ENCODE data around the gene NANP.

- no peak for TF ChIP-seq POLR2A (IDR thresholded peaks at IDR 0.05)
- TF ChIP-seq CTCF (IDR thresholded peaks at IDR 0.05 in 8 of 11, conservative IDR thresholded peaks at IDR 0.05 in 3 of 11): no peak
Measured at GRCh38 chr20:25587536-25587935, 36.3 kb downstream of the NANP start.

Measured in spleen (tissue), 7 donors.